SU-DHL-6 (cell line): ENCODE measurements around the gene EMILIN2.

Source experiments
- H2AFZ ChIP-seq: fragments of 200-600 bp; sonication (generic); 2 replicates; pipeline ENCODE4 v1.6.1; 2014; ENCODE audit warnings: low read depth, mild to moderate bottlenecking, moderate library complexity, mixed read lengths, antibody characterized with exemption, low read length; ENCODE audit not compliant: severe bottlenecking
- H3F3A ChIP-seq: fragments of 200-600 bp; shearing (Covaris generic); 2 replicates; pipeline ENCODE4 v1.6.0; 2016; ENCODE audit warnings: antibody characterized with exemption, mild to moderate bottlenecking; ENCODE audit not compliant: insufficient read depth
- H3K27ac ChIP-seq: fragments of 200-600 bp; sonication (generic); 2 replicates; pipeline ENCODE4 v1.5.1; 2016; ENCODE audit warnings: low read depth, mild to moderate bottlenecking, low read length, moderate library complexity, mixed read lengths
- H3K27me3 ChIP-seq: fragments of 200-600 bp; sonication (generic), shearing (Covaris generic); 2 replicates; pipeline ENCODE4 v1.6.0; 2014; ENCODE audit warnings: mild to moderate bottlenecking, low read length
- H3K36me3 ChIP-seq: fragments of 200-600 bp; sonication (generic); 2 replicates; pipeline ENCODE4 v1.6.1; 2014; ENCODE audit warnings: mild to moderate bottlenecking, low read length, mixed read lengths
- H3K4me2 ChIP-seq: fragments of 300-600, 200-600 bp; shearing (Covaris generic), sonication (generic); 2 replicates; pipeline ENCODE4 v1.6.0; 2014; ENCODE audit warnings: low read length, low read depth, mild to moderate bottlenecking; ENCODE audit not compliant: poor library complexity, severe bottlenecking
- H3K4me3 ChIP-seq: fragments of 200-600 bp; sonication (generic); 2 replicates; pipeline ENCODE4 v1.5.1; 2014; ENCODE audit warnings: antibody characterized with exemption, low read length, mild to moderate bottlenecking, mixed read lengths; ENCODE audit not compliant: insufficient read depth, poor library complexity, severe bottlenecking
- H3K79me2 ChIP-seq: fragments of 200-600 bp; sonication (generic); 2 replicates; pipeline ENCODE4 v1.6.1; 2014; ENCODE audit warnings: mild to moderate bottlenecking, low read length, moderate library complexity; ENCODE audit not compliant: insufficient read depth
- H3K9ac ChIP-seq: fragments of 200-600 bp; sonication (generic); 2 replicates; pipeline ENCODE4 v1.7.0; 2014; ENCODE audit warnings: mild to moderate bottlenecking, low read length
- H3K9me2 ChIP-seq: fragments of 200-600 bp; sonication (generic); replicated peaks from 2 replicates; pipeline ENCODE4 v1.6.1; 2014; ENCODE audit warnings: low read length; ENCODE audit not compliant: insufficient read depth
- H3K9me3 ChIP-seq: fragments of 200-600 bp; sonication (generic); 2 replicates; pipeline ENCODE4 v1.6.1; 2014; ENCODE audit warnings: low read length, mixed read lengths; ENCODE audit not compliant: insufficient read depth
- H4K20me1 ChIP-seq: fragments of 200-600 bp; sonication (generic); 2 replicates; pipeline ENCODE4 v1.6.1; 2014; ENCODE audit warnings: low read depth, mild to moderate bottlenecking, antibody characterized with exemption, low read length, moderate library complexity, mixed read lengths
- CTCF ChIP-seq: fragments of 200-600 bp; sonication (generic); IDR thresholded peaks from one replicate; pipeline ENCODE4 v1.5.1; 2017; ENCODE audit warnings: antibody characterized with exemption, mild to moderate bottlenecking, low read length, moderate library complexity; ENCODE audit not compliant: insufficient read depth, poor library complexity, severe bottlenecking
- EZH2phosphoT487 ChIP-seq: fragments of 200-600 bp; sonication (generic), shearing (Covaris generic); conservative IDR thresholded peaks from 2 replicates; pipeline ENCODE4 v1.6.1; 2018; ENCODE audit warnings: mild to moderate bottlenecking, antibody characterized with exemption, low read length, moderate library complexity, mixed read lengths

EMILIN2 gene

GRCh38 chr18:2907550-2908135 lies 60.8 kb downstream of the EMILIN2 start:
- Histone ChIP-seq H3K79me2 (no peaks in the 10 kb centered on the region), H3K9me2 (no peaks in the 10 kb centered on the region), H3K27ac (no peak overlapping the region), H3K36me3 (no peaks in the 10 kb centered on the region), H3K4me2 (no peak overlapping the region), H3K27me3 (no peaks in the 10 kb centered on the region), H2AFZ (no peak overlapping the region), H3K4me3 (no peak overlapping the region), H3F3A (no peaks in the 10 kb centered on the region), H3K9ac (no peak overlapping the region), H3K9me3 (no peaks in the 10 kb centered on the region), H4K20me1 (no peaks in the 10 kb centered on the region)
- TF ChIP-seq CTCF (no peak), EZH2phosphoT487 (no peak)

GRCh38 chr18:2908166-2908945 lies 61.5 kb downstream of the EMILIN2 start:
- H3K4me2 ChIP-seq, result no peak overlapping the region
- no peak overlapping the region for H3K4me3 ChIP-seq
- H4K20me1 ChIP-seq, result no peaks in the 10 kb centered on the region
- H3K27ac ChIP-seq, result no peak overlapping the region
- TF ChIP-seq EZH2phosphoT487 (no peak), CTCF (no peak)
- no peaks in the 10 kb centered on the region for H3K79me2 ChIP-seq
- no peaks in the 10 kb centered on the region for H3F3A ChIP-seq
- H3K36me3 ChIP-seq, result no peaks in the 10 kb centered on the region
- no peak overlapping the region for H3K9ac ChIP-seq
- no peaks in the 10 kb centered on the region for H3K9me2 ChIP-seq
- no peak overlapping the region for H2AFZ ChIP-seq
- no peaks in the 10 kb centered on the region for H3K27me3 ChIP-seq
- no peaks in the 10 kb centered on the region for H3K9me3 ChIP-seq

- Histone ChIP-seq H3K36me3 (no peaks in the 10 kb centered on the region), H2AFZ (no peak overlapping the region), H3K4me3 (no peak overlapping the region), H4K20me1 (no peaks in the 10 kb centered on the region), H3K79me2 (no peaks in the 10 kb centered on the region), H3K27me3 (no peaks in the 10 kb centered on the region), H3K9me3 (no peaks in the 10 kb centered on the region), H3K27ac (no peak overlapping the region), H3K4me2 (no peak overlapping the region), H3K9me2 (no peaks in the 10 kb centered on the region), H3K9ac (no peak overlapping the region), H3F3A (no peaks in the 10 kb centered on the region)
- TF ChIP-seq EZH2phosphoT487, result no peak
Measured at GRCh38 chr18:2908946-2909335, 62.1 kb downstream of the EMILIN2 start.
